ENCODE data around the gene LRRTM4.

The LRRTM4 gene

GRCh38 chr2:76997296-76997695 lies 524.9 kb downstream of the LRRTM4 start:
- DNase-seq, result no peak
- Mint-ChIP-seq H3K9me3 (peaks cover 2% of the 10 kb centered on the region), H3K36me3 (ENCODE audit: low read depth) (no peaks in the 10 kb centered on the region), H3K4me1 (peaks cover 4% of the 10 kb centered on the region), H3K27me3 (ENCODE audit: low read depth, poor library complexity) (no peaks in the 10 kb centered on the region), H3K27ac (no peak overlapping the region), H3K4me3 (no peak overlapping the region)
- no peak for TF ChIP-seq CTCF (IDR thresholded peaks at IDR 0.05)

- peaks cover 24% of the 10 kb centered on the region for H3K4me1 Mint-ChIP-seq
- H3K27ac Mint-ChIP-seq, result peak overlapping the region; percentile 5
- H3K36me3 Mint-ChIP-seq (ENCODE audit: low read depth), result no peaks in the 10 kb centered on the region
- TF ChIP-seq CTCF (IDR thresholded peaks at IDR 0.05), result no peak
- no peaks in the 10 kb centered on the region for H3K27me3 Mint-ChIP-seq (ENCODE audit: low read depth, poor library complexity)
- DNase-seq, result no peak
- no peak overlapping the region for H3K4me3 Mint-ChIP-seq
- no peaks in the 10 kb centered on the region for H3K9me3 Mint-ChIP-seq
Measured at GRCh38 chr2:76985387-76986136, 536.6 kb downstream of the LRRTM4 start.

GRCh38 chr2:76984359-76984758 lies 537.8 kb downstream of the LRRTM4 start:
- DNase-seq, result no peak
- no peaks in the 10 kb centered on the region for H3K27me3 Mint-ChIP-seq (ENCODE audit: low read depth, poor library complexity)
- peaks cover 24% of the 10 kb centered on the region for H3K4me1 Mint-ChIP-seq
- no peaks in the 10 kb centered on the region for H3K9me3 Mint-ChIP-seq
- peak overlapping the region; percentile 35 for H3K4me3 Mint-ChIP-seq
- no peak for TF ChIP-seq CTCF (IDR thresholded peaks at IDR 0.05)
- no peak overlapping the region for H3K27ac Mint-ChIP-seq
- H3K36me3 Mint-ChIP-seq (ENCODE audit: low read depth), result no peaks in the 10 kb centered on the region

GRCh38 chr2:76980067-76980787 lies 541.9 kb downstream of the LRRTM4 start:
- DNase-seq, result no peak
- H3K4me3 Mint-ChIP-seq, result no peak overlapping the region
- no peaks in the 10 kb centered on the region for H3K36me3 Mint-ChIP-seq (ENCODE audit: low read depth)
- H3K27me3 Mint-ChIP-seq (ENCODE audit: low read depth, poor library complexity), result no peaks in the 10 kb centered on the region
- peaks cover 11% of the 10 kb centered on the region for H3K4me1 Mint-ChIP-seq
- H3K27ac Mint-ChIP-seq, result no peak overlapping the region
- TF ChIP-seq CTCF (IDR thresholded peaks at IDR 0.05), result no peak
- H3K9me3 Mint-ChIP-seq, result no peaks in the 10 kb centered on the region

- TF ChIP-seq CTCF (IDR thresholded peaks at IDR 0.05), result no peak
- Mint-ChIP-seq H3K9me3 (no peaks in the 10 kb centered on the region), H3K4me1 (no peaks in the 10 kb centered on the region), H3K27ac (no peak overlapping the region), H3K4me3 (no peak overlapping the region), H3K27me3 (ENCODE audit: low read depth, poor library complexity) (no peaks in the 10 kb centered on the region), H3K36me3 (ENCODE audit: low read depth) (no peaks in the 10 kb centered on the region)
- no peak for DNase-seq
Measured at GRCh38 chr2:76977846-76978727, 544.1 kb downstream of the LRRTM4 start.

Measured in nephron progenitor cell (in vitro differentiated cells).